GM18517 (cell line): Measurements from ENCODE around the gene B3GNT8.
"Not testable (repeated sequence)": the region's sequence is repeated elsewhere in the genome, so short reads cannot be mapped to it uniquely, and the experiment has no call there.

Experiments
- ATAC-seq: cut with Tn5 transposase; IDR thresholded peaks from one replicate; pipeline ENCODE4 v1.9.1; 2021; ENCODE audit warnings: mild to moderate bottlenecking, moderate library complexity; ENCODE audit not compliant: unreplicated experiment

Gene B3GNT8

DNA sequence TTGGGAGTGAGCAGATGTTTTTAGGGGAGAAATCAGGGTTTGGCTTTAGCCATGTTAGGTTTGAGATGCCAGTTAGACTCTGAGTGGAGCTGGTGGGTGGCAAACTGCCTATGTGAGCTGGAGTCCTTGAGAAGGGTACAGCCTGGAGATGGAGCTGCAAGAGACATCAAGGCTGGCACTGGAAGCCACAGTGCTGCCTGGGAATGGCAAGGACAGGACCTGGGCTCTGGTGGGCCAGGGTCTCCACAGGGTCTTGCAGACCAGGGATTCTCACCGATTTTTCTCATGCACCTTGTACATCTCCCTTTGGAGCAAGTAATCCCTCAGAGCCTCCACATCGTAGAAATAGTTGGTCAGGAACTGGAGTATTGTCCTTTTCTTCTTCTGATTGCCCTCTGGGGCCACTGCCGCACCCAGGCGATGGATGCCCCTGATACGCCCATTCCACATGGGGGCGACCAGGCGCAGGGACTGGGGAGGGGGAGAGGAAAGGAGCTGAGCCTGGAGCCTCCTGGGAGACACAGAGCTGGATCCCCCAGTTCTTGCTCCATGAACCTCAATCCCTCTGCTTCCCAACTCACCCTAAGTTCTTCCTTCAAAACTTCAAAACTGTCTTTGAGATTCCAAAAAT is 10.9 kb upstream of the B3GNT8 start:
- no peak for ATAC-seq

DNA sequence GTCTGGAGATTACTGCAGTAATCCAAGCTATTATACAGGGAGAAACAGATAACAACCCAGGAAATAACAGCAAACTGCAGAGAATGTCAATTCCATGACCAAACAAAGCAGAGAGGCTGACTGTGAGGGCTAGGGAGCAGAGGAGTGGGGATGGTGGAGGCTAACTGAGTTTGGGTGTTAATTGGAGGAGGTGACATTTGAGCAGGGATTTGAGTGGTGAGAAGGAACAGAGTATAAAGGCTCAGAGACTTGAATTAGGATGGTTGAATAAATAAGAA is 9.4 kb upstream of the B3GNT8 start:
- ATAC-seq: no peak

DNA sequence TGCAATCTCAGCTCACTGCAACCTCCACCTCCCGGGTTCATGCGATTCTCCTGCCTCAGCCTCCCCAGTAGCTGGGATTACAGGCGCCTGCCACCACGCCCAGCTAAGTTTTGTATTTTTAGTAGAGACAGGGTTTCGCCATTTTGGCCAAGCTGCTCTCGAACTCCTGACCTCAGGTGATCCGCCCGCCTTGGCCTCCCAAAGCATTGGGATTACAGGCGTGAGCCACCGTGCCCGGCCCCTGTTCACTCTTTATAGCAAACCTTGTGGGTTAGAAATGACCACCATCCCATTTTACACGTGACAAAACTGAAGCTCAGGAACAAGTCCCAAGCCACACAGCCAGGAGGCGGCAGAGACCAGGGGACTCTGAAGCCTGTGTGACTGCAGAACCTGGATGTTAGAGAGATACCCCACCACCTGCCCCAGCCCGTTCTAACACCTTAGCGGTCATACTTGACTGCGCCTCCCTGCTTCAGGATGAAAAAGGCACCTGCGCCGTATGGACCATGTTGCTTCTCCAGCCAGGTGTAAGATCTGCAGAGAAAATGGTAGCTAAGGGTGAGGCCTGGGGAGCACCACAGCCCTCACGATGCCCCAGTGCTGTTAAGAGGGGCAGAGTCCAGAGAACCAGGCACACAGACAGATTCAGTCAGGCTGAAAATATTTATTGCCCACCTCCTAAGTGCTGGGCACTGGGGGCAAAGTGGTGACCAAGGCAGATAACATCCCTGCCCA is 8.9 kb upstream of the B3GNT8 start:
- no peak for ATAC-seq

GRCh38 chr19:41435376-41435775 is 8.2 kb upstream of the B3GNT8 start:
- ATAC-seq: not testable (repeated sequence)

DNA sequence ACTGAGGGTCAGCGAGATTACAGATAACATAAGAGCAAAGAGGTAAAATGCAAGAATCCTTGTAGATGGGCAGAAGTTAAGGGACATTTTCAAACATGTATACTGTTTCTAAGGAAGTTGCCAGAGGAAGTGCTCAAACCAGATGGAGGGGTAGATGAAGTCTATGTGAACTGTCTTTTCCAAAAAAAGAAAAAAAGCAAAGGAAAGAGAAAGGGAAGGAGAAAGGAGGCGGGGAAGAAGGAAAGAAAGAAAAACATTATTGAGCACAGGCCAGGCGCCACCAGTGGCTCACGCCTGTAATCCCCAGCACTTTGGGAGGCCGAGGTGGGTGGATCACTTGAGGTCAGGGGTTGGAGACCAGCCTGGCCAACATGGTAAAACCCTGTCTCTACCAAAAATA is 7.3 kb upstream of the B3GNT8 start:
- ATAC-seq: no peak

DNA sequence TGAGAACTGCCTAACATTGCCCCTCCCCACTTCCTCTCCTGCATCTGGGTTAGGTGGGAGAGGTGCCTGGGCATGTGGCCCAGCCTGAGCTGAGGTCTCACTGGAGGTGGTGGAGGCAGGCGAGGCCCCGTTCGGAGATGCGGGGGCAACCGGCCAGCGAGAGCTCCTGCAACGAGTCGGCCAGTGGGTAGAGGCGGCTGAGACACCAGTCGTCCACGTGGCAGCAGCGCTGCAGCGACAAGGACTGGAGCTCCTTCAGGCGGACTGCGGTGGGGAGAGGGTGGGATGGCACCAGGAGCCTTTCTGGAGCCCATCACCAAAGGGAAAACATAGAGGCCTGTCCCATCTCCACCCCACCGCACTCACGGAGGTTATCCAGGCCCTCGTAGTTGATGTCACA is 6.0 kb upstream of the B3GNT8 start:
- ATAC-seq: no peak

GRCh38 chr19:41431426-41432386 is 4.5 kb upstream of the B3GNT8 start:
- no peak for ATAC-seq

DNA sequence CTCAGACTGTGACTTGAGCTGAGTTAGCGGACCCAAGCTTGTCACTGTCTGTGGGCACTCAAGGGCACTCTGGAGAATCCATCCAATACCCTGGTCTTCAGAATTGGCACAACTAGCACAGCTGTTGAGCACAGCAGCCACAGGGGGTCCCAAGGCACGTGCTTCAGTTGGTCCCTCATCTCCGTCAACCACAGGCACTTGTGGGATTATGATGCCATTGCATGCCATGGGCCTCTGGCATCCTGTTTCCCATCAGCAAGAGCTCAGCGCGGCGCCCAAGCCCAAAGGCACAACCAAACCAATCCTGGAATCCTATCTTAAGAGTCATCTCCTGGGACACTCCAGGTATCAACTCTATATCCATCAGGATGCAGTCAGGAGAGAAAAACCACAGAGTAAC is 3.7 kb upstream of the B3GNT8 start:
- ATAC-seq: no peak

DNA sequence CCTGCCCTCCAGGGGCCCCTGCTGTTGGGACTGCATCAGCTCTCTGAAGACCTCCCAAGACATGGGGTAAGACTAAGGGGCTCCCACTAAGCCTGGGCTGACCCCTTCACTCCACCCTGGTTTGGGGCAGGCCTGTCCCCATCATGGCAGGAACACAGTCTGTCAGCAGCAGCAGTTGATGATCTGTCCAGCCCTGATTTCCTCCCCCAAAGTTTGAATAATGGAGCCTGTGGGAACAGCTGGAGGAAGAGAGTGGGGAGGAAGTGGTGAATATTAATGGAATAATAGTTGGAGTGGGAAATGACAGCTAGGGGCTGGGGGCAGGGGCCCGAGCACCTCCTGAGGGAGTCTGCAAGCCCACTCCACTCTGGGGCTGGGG is 1.3 kb upstream of the B3GNT8 start:
- ATAC-seq: no peak

DNA sequence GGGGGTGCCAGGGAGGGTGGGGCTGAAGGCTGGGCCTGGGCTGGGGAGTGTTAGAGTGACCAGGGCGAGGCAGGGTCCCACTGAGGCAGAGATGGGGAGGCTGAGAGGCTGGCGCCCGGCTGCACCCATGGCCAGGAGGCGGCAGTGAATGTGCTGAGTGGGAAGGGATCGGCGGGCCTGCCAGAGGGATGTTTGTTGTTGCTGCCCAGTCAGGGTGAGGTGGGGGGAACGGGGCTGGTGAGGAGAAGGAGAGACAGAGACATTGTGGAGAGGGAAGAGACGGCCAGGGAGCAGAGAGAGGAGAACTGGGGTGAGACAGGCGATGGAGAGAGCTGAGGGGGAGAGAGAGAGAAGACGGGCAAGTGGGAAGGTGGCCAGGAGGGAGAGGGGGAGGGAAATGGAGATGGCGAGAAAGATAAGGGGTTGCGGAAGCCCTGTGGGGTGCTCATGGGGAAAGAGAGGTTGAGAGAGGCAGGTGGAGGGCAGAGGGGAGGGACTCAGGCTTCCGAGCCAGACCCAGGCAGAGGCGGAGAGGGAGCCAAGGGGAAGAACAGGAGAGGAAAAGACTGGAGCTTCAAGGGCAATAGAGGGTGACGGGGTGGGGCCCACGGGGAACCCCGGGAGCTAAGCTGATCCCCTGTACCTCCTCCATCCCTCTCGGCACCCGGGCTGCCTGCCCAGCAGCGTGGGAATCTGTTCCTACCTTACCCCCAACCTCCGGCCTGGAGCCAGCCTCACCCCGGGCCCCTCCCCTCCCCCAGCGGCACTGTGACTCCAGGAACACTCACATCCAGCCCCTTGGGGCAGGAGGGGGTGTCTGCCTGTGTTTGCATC is 690 bp upstream of the B3GNT8 start:
- no peak for ATAC-seq

DNA sequence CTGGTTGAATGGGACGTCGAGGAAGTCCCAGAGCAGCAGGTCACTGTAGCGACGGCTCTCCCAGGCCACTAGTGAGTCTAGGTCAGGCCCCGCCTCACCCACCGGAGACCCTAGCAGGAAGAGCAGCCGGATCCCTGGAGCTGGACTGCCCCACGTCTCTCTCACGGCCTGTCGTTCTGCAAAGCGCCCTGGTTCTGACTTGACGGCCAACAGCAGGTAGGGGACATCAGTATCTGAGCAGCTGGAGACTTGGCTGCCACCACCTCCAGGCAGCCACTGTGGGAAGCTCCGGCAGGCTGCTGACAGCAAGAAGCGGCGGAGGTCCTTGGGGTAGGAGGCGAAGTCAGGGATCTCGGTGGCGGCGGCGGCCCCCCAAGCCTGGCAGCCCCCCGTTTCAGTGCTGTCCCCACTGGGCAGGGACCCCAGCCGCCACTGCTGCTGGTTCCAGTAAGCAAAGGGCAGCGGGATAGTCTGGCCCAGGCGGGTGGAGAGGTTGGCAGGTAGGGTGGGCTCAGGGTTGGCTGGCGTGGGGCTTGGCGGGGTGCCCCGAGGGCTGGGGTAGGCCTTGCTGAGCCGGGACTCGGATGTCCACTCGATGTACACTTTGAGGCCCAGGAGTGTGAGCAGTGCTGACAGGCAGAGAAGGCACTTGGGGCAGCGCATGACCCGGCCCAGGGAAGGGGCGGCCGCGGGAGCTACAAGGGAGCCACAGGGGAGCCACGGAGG is 895 bp downstream of the B3GNT8 start:
- ATAC-seq: no peak

- no peak for ATAC-seq
Observed at GRCh38 chr19:41425174-41426115, 1.7 kb downstream of the B3GNT8 start.

DNA sequence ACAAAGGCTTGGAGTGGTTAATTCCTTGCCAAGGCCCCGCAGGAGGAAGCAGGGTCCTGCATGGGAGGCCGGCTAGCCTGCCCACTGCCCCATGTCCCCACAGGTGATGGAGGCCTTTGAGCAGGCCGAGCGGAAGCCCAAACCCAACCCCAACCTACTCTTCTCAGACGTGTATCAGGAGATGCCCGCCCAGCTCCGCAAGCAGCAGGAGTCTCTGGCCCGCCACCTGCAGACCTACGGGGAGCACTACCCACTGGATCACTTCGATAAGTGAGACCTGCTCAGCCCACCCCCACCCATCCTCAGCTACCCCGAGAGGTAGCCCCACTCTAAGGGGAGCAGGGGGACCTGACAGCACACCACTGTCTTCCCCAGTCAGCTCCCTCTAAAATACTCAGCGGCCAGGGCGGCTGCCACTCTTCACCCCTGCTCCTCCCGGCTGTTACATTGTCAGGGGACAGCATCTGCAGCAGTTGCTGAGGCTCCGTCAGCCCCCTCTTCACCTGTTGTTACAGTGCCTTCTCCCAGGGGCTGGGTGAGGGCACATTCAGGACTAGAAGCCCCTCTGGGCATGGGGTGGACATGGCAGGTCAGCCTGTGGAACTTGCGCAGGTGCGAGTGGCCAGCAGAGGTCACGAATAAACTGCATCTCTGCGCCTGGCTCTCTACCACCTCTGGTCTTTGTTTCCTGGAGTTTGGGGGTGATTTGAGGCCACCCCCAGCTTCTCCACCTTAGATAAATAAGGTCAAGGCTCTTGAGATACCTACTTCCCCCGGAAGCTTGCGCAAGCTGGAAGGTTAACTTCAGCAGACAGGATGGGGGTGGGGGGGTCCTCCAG is 2.6 kb downstream of the B3GNT8 start:
- no peak for ATAC-seq

- ATAC-seq: no peak
Observed at GRCh38 chr19:41422955-41423354, 4.2 kb downstream of the B3GNT8 start.

DNA sequence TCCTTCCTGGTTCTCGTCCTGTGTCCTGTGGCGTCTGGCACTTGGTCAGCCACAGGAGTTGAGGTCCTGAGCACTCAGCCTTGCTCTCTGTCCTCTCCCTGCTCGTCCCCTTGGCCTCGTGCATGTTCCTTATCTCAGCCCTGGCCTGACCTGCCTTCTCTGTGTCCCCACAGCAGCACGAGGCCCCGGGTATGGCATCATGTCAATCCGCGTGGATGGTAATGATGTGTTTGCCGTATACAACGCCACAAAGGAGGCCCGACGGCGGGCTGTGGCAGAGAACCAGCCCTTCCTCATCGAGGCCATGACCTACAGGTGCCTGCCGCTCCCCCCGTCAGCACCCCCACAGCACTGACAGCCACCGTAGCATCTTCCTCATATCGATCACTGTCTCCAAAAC is 4.7 kb downstream of the B3GNT8 start:
- ATAC-seq: no peak

- ATAC-seq: no peak
Observed at GRCh38 chr19:41421973-41422372, 5.2 kb downstream of the B3GNT8 start.

- ATAC-seq: no peak
Observed at GRCh38 chr19:41421314-41421713, 5.9 kb downstream of the B3GNT8 start.

DNA sequence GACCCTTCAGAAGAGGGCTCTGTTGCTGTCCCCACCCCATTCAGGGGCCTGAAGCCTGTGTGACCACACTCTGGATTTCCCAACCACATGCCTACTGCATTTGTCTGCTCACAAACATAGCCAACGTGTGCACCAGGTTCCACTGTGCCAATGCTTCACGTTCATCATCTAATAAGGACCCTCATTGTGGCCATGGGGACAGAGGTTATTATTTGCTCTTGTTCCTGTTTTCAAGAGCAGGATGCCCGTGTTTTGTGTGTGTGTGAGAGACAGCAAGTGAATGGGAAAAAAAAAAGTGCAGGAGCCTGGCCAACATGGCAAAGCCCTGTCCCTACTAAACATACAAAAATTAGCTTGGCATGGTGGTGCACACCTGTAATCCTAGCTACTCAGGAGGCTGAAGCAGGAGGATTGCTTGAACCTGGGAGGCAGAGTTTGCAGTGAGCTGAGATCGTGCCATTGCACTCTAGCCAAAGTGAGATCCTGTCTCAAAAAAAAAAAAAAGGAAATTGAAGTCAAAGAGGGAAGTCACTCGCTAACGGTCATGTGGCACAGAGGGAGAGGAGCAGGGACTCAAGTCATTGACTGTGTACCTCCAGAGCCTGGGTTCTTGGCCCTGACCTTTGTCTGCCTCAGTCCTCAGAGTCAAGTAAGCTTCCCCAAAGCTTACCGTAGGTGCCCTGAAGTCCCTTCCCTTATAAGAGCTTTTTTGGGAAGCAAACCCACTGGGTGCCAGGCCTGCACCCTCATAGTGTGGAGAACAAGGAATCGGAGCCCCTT is 6.9 kb downstream of the B3GNT8 start:
- no peak for ATAC-seq
